HG03521 (cell line): ENCODE data around the gene TCERG1L.
"Not testable (repeated sequence)": the region's sequence is repeated elsewhere in the genome, so short reads cannot be mapped to it uniquely, and the experiment has no call there.

Experiments used
- ATAC-seq: cut with Tn5 transposase; IDR thresholded peaks from one replicate; pipeline ENCODE4 v1.9.1; 2021; ENCODE audit warnings: mild to moderate bottlenecking, moderate library complexity; ENCODE audit not compliant: unreplicated experiment

Gene TCERG1L

DNA sequence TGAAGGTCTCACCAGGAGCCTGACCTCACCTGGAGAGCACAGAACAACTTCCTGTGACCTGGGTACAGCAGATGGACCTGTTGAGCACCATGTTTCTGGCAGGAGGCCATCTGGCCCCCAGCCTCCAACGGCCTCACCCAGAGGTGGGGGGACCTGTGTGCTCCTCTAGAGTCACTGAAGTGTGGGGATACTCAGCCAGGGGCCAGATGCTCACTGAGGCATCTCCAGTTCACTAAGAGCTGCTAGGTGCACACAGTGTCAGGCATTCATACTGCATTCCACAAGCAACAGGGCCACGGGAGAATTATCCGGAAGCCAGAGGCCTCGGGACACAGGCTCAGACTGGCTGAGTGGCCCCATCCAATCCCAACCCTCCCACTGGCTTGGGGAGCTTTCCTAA lies 161.4 kb downstream of the TCERG1L start:
- no peak for ATAC-seq

GRCh38 chr10:131149586-131149985 lies 161.9 kb downstream of the TCERG1L start:
- no peak for ATAC-seq

DNA sequence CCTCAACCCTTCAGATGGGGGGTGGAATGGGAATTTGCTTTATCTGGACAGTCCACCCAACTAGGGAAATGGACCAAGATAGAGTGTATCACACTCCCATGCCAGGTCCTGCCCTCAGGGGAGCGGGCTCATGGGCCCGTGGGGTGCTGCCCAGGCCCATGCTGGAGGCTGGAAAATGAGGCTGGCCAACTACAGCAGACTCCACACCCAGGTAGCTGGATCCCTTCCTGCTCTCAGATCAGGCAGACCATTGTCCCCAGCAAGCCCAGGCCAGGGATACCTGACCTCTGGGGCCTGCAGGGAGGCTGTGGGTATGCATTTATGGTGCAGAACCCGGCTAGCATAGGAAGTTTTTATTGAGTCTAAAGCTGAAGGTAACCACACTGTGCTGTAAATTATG lies 162.4 kb downstream of the TCERG1L start:
- no peak for ATAC-seq

- no peak for ATAC-seq
Observed at GRCh38 chr10:131148270-131148669, 163.3 kb downstream of the TCERG1L start.

- no peak for ATAC-seq
Observed at GRCh38 chr10:131147301-131147975, 164.1 kb downstream of the TCERG1L start.

DNA sequence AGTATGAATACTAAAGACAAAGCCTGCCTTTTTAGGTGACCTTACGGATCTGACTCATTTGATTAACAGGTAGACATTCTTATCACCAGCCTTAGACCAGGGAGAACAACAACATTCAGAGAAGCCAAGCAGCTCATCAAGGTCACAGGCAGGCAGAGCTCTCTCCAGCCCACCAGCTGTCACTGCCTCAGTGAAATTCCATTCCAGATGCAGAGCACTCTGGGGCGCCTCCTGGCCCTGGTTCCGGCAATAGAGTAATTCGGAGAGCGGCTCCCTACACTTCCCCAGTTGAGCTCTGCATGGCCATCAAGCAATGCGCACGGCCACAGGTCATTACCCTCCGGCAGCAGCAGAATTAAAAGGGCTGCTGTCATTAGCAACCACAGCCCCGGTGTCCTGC lies 164.7 kb downstream of the TCERG1L start:
- ATAC-seq = no peak

GRCh38 chr10:131145756-131146155 lies 165.8 kb downstream of the TCERG1L start:
- no peak for ATAC-seq

GRCh38 chr10:131144711-131145375 lies 166.7 kb downstream of the TCERG1L start:
- no peak for ATAC-seq

- ATAC-seq = no peak
Observed at GRCh38 chr10:131144196-131144595, 167.3 kb downstream of the TCERG1L start.

DNA sequence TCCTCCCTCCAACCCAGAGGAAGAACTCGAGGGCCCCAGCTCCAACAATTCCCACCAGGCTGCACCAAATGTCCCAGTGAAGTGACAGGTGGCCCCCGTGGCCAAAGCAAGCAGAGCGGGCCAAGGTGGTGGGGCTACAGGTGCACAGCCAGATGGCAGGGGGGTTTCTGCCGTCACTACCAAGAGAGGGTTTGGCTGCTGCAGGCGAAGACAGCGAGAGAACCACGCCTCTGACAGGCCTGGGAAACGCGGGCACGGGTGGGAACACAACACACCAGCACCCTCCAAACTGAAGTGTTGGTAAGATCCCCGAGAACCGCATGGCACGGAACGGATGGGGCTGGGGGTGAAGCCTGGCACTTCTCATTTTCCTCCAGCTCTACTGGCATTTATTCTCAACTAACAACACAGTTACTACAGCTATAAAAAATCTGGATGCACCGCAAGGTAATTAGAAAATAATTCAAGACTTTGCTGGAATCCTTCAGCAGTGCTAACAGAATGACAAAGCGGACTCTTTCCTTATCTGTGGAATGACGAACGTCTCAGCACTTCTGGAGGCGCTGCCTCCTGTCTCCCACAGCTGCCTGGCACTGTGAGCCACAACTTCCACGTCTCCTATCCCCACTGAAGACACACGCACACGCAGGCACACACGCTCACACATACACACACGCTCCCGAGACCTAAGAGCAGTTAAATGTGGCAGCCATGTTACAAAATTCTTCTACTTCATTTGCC lies 167.9 kb downstream of the TCERG1L start:
- ATAC-seq = no peak

DNA sequence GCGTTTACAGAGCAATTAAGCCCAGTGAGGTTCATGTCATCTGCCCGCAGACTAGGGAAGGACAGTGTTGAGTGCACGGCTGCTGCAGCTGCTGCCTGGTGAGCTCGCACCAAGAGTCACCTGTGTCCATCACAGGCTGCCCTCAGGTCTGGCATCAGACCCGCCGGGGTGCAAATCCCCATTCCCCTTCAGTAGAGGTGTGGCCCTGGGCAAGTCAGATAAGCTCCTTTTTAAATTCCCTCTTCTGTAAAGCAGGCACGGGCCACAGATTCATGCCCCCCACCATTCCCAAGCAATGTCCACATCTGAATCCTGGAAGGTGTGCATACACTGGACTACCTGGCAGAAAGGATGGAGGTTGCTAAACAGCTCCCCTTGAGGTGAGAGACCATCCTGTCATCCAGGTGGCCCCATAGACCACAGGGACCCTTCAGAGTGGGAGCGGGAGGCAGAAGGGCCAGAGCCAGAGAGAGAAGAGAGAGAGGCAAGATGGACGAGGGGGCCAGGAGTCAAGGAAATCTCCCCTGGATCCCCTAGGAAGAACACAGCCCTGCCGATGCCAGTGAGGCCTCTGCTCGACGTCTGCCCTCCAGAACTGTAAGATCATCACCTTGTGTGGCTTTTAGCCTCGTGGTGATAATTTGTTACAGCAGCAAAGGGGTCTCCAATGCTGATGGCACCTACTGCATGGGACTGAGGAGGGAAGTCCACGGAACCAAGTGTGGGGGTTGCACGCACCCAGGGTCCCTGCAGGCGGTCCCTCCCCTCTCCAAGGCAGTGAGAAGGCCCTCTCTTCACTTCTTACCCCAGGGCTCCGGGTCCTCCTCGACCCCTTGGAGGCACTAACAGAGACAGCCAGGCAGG lies 168.8 kb downstream of the TCERG1L start:
- no peak for ATAC-seq

DNA sequence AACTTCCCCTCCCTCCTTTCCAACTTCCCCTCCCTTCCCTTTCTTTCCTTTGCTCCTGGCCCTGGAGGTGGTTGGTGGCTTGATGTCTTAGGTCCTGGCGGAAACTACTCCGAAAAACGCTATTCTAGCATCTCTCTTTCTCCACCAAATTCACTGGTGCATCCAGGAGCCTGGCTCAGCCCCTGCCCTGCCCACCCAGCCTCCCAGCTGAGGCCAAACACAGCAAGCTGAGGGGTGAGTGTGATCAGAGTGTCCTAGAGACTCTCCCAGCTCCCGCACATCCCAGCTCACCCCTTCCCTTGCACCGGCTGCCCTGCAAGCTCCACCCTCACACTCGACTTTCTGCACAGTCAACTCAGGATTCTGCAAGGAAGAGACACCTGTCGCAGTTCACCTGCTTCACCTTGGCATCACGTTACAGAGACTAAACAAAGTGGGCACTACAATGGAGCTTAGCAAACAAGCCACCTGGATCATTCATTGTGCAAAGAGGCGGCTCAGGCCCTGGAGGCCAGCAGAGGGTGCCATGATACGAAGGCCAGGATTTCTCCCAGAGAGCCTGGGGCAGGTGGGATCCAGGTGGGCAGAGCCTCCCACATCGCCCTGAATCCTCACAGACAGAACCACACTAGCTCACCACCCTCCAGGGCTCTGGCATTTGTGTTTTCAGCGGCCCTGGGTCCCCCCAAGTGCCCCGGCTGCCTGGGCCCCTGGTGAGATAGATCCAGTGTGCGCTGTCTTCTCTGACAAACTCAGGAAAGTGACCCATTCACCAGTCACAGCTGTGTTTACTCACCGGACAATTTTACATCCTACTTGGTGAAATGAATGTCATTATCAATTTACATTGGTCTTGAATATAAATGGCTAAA lies 169.6 kb downstream of the TCERG1L start:
- ATAC-seq = no peak

DNA sequence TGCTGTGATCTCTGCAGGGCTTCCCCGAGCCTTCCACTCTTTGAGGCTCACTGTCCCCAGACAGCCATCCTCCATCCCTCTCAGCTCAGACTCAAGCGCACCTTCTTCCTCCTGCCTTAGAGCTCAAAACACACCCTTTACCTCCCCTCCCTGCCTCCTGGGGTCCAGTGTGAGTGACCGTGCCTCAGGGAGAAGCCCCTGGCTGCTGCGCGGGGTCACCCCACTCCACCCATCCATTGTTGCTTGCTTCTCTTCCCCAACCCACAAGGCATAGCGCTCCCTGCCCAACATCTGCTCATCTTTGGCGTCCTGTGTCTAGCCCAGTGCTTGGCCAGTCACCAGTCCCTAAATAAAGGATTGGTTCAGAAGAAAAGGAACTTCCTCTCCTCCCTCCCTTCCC lies 170.3 kb downstream of the TCERG1L start:
- ATAC-seq = no peak

- no peak for ATAC-seq
Observed at GRCh38 chr10:131140606-131141005, 170.9 kb downstream of the TCERG1L start.

DNA sequence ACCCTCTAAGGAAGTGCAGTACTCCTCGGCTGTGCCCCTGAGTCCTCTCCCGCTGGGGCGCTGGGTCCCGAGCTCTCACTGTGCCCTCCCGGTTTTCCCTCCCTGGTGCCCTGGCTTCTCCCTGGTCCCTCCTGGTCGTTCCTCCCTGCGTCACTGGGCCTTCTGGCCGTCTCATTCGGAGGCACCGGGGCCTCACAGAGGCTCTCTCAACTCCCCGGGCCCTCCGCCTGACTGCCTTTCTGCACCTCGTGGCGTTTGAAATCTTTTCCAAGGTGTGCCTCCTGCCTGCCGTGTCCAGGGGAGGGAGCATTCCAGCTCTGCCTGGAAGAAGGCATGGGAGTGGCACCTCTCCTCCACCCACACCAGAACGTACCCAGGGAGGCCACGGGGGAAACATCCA lies 174.3 kb downstream of the TCERG1L start:
- no peak for ATAC-seq

DNA sequence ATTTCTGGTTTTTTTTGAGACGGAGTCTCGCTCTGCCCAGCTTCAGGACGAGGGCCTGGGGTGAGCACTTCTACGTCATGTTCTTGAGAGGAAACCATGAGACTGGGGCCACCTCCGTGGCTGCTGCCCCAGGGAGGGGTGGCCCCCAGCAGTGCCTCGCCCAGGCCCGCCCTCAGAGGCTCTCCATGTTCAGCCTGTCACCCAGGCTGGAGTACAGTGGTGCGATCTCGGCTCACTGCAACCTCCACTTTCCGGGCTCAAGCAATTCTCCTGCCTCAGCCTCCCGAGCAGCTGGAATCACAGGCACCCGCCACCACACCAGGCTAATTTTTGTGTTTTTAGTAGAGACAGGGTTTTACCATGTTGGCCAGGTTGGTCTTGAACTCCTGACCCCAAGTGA lies 175.2 kb downstream of the TCERG1L start:
- not testable (repeated sequence) for ATAC-seq

DNA sequence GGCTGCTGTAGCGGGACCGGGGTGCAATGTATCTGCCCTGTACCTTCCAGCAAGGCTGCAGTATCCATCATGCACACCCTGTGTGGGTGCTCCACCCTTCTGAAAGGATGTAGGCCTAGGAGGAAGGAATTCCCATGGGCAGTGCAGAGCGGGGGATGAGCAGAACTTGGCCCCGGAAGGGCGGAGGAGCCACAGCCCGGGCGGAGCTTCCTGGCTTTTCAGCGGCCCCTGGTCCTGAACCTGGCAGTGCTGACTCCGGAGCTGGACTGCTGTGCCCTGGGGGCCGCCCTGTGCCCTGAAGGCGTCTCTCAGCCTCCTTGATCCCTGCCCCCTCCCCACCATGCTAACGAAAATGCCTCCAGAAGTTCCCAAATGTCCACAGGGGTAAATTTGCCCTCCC lies 175.8 kb downstream of the TCERG1L start:
- ATAC-seq = no peak

GRCh38 chr10:131134651-131135050 lies 176.9 kb downstream of the TCERG1L start:
- no peak for ATAC-seq

- no peak for ATAC-seq
Observed at GRCh38 chr10:131134001-131134576, 177.4 kb downstream of the TCERG1L start.

DNA sequence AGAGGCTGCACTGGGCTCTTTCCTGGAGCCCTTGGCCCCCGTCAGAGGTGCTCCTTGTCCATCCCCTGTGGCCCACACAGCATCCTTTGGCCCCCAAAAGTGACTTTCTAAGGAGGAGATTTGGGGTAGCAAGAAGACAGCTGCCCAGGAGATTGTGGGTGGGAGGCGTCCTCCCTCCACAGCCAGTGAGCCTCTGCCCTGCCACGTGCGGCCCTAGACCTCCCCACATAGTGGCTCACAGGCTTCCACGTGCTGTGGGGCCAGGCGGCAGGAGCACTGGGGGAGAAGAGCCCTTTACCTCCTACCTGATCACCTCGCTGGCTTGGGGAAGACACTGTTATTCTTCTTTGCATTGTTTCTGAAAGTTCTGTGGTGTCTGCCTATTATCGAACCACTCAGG lies 178.8 kb downstream of the TCERG1L start:
- no peak for ATAC-seq
